Caki2 (cell line): Measurements from ENCODE around the gene ZDHHC14. TPM values are rescaled to one million over a fixed set of nuclear protein-coding genes. Genes with fewer than 3 reads are reported as not detected.
"Not testable (repeated sequence)": the region's sequence is repeated elsewhere in the genome, so short reads cannot be mapped to it uniquely, and the experiment has no call there.

Source experiments
- DNase-seq: peaks from one replicate; pipeline ENCODE4 v3.0.0-alpha.2; 2015; ENCODE audit warnings: low read depth
- in situ Hi-C: cut with HindIII; loops from 2 replicates; pipeline ENCODE4 v1.10.0; 2016; ENCODE audit warnings: low sequenced_read_pairs, low pct_unique_long_range_greater_than_20kb, mixed read lengths
- total RNA-seq: library from RNA; depleted of rRNA; stranded (reverse); fragments of >200 nt; shearing (Covaris generic); gene quantifications from 2 replicates; pipeline ENCODE4 v1.2.3, GENCODE V29; 2014; ENCODE audit warnings: low replicate concordance

The ZDHHC14 gene
- total RNA-seq, 1 experiment from 2014 or later: 9.8 TPM

DNA sequence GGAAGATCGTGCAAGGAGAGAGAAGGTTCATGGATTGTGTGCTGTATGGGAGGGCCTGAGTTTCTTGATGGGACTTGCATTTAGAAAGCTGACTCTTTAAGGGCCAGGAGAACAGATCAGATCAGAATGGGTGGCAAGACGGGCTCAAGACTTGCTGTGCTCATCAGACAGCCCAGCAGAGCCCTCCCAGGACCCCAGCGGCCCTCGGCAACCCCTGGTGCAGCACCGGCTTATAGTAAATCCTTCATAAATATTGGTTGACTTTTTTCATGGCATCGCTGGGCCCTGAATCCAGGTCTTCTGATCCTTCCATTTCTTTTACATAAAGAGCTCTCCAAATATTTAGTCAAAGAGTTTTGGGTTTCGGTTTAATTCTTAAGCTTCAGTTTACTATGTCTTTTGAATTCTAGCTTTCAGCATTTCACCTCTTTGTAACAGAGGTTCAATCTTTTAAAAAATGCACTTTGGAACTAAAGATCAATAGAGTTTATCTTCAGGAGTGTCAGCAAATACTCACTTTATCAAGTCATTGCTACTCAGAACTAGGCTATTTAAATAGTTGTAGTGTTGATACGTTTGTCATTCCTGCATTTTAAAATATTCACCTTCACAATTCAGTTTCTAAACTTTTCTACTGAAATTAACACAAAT lies 205.6 kb downstream of the ZDHHC14 start:
- in situ Hi-C loops: no loop called here
- no peak for DNase-seq

DNA sequence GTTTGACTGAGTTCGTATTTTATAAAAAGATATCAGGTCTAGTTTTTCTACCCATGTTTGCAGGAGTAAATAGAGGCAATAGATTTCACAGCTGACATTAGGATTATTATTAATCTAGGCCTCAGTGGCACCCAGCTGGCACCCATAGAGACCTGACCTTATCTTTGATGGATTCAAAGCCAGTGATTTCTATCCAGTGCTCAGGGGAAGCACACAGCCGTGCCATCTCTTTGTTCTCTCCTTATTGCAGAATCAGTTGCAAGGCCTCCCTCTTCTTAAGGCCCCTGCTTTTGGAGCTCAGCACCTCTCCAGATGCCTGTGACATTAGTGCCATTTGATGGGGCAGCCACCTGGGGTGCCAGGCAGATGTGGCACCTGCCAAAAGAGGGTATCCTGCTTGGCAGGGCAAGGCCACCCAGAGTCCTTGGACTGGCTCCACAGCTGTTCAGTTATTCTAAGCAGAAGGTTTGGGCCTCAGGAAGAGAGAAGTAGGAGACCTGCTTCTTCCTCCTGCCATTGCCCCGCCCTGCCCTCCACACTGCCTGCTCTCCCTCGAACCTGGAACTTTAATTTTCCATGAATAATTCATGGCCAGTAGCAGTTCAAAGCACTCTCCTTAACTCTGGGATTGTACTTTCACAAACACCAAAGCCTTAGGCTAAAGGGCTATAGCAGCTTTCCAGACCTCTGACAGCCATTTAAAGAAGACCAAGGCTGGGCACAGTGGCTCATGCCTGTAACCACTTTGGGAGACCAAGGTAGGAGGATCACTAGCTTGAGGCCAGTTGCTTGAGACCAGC lies 206.3 kb downstream of the ZDHHC14 start:
- DNase-seq: no peak
- in situ Hi-C loops: no loop called here

DNA sequence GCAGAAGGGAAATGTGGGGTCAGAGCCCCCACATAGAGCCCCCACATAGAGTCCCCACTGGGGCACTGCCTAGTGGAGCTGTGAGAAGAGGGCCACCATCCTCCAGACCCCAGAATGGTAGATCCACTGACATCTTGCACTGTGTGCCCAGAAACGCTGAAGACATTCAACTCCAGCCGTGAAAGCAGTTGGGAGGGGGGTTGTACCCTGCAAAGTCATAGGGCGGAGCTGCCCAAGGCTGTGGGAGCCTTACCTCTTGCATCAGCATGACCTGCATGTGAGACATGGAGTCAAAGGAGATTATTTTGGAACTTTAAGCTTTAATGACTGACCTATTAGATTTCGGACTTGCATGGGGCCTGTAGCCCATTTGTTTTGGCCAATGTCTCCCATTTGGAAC lies 209.7 kb downstream of the ZDHHC14 start:
- DNase-seq, in situ Hi-C loops: not testable (repeated sequence)

DNA sequence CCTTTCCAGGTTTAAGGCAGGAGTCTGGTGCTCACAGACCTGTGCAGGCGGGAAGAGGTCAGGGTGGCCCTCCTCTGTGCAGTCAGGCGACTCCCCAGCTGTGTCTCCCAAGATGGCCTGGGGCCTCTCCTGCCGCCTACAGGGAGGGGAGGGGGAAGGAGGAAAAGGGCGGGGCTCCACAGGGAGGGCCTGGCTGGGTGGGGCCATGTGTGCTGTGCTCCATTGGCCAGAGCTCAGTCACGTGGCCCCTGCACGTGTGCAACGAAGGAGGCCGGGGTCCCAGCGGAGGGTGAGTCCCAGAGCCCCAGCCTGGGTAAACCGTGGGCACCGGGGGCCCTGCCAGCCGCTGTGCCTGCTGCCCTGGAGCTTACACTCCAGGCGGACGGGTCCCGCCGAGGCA lies 211.6 kb downstream of the ZDHHC14 start:
- in situ Hi-C loops: no loop called here
- no peak for DNase-seq

DNA sequence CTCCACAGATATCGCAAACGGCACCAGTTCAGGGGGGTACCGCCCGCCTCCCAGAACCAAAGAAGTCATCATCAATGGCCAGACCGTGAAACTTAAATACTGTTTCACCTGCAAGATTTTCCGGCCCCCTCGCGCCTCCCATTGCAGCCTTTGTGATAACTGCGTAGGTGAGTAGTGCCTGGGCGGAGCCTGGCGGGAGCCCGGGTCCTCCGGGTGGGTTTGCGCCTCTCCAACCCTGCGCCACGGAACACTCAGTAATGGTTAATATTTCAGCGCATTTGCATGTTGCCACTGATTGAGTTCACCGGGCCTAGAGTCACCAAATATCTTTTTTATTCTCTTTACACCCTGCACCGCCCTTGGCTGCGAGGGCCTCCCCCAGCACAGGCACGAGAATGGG lies 212.0 kb downstream of the ZDHHC14 start:
- in situ Hi-C loops: no loop called here

DNA sequence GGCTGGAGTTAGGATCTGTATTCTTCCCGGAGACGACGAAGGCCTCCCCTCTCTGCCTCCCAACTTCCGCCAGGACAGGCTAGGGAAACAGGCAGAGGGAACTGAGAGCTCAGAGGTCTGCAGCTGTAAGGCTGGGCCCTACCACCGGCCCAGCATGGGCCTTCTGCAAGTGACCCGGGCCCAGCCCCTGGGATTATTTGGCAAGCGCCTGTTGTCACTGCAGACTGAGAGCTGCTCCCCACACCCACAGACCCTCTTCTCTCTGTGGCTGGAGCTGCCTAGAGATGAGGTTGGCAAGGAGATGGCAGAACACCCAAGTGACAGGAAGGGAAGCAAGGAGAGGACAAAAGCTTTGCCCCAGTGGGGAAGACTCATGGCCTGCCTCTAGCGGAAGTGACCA lies 212.6 kb downstream of the ZDHHC14 start:
- in situ Hi-C loops: no loop called here
- no peak for DNase-seq

More for the DNA sequence above, 212.0 kb downstream of the ZDHHC14 start:
- no peak for DNase-seq

DNA sequence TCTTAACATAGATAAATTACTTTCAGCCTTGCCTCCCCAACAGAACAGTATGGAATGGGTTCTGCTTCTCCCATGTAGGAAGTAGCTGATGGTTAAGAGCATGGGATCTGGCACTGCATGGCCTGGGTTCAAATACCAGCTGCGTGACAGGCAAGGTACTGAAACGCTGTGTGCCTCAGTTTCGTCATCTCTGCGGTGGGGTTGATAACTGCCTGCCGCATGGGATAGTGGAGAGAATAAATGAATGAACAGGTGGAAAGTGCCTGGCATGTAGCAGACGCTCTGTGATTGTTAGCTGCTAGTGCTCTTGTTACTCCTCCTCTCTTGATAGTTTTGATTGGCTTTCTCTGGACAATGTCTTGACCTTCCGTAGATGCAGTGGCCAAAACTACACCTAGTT lies 213.3 kb downstream of the ZDHHC14 start:
- no peak for DNase-seq
- in situ Hi-C loops: no loop called here

DNA sequence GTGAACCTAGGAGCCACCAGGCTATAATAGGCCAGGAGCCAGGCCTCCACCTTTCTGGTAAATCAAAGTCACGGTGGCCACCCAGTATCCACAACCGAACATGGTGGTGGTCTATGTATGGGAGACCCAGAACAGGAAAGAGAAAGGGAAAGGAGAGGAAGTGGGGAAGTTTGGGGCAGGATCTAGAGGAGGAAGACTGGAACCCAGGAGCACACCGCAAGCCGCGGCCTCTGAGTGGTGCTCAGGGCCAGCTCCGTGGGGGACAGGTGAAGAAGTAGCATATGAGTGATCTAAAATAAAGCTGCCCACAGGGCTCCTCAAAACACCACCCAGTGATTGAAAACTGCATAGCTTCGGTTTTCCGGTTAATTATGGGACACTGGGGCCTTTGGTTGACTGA lies 214.8 kb downstream of the ZDHHC14 start:
- in situ Hi-C loops: no loop called here
- DNase-seq: no peak

DNA sequence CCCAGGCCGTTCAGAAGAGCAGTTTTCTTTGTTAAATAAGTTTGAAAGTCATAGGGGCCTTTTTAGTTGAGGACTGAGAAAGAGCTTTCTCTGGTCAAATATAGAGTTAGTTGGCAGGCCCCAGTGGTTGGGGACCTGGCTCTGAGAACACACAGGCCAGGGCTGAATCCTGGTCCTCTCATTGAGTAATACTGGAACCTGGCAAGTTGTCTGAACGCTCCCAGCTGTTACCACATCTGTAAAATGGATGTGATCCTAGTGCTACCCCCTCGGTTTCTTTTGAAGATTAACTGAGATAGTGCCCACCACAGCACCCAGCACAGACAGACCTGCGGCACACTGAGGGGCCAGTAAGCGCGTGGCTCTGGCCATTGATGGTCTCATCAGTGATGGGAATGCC lies 215.5 kb downstream of the ZDHHC14 start:
- in situ Hi-C loops: no loop called here
- no peak for DNase-seq

DNA sequence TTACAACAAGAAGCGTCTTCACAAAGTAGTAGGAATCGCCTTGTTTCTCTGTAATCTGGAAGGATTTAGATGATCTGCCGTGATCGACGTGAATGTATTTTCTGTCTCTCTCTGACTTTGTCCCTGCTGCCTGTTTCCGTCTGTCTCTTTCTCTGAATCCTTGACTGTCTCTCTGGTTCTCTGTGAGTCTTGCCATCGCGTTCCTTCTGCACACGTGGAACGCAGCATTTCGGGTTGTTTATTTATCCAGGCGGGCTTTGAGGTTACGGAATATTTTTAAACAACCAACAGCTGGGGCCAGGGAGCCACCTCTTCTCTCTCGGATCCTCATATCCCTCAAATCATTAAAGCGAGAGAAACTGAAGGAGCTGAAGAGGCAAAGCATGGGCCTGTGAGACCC lies 215.9 kb downstream of the ZDHHC14 start:
- no peak for DNase-seq
- in situ Hi-C loops: no loop called here

DNA sequence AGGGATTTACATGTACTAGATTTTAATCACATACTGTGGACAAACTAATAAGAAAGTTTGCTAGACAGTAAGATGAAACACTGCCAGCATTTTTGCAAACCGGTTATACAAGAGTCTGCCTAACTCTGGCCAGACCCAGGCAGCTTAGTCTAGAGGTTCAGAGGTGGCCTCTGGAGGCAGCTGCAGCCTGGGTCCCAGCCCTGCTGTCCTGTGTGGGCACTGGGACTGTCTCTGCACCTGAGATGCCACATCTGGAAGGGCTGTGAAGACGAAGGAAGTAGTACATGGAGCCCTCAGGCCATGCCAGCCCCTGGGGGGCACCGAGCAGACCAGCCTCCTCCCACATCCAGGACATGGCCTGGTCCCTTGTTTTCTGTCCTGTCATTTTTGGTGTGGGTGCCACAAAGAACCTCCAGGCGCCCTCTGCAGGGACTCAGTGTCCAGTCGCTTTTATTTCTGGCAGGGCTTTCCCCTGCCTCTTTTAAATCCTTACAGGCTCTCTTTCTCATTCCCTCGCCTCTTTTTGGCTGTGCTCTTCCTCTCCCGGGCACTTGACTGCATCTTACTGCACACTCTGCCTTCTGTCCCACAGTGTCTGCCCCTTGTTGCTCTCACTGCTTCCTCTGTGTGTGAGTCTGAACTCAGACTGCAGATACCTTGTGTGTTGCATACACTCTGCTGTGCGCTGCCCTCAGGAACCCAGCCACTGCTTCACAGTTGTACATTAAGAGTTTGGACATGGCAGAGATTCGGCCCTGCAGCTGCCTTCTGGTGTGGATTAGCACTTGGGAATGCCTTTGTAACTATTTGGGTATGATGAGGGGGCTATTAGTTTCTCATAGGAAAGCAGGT lies 216.7 kb downstream of the ZDHHC14 start:
- in situ Hi-C loops: no loop called here
- peak; percentile 30 for DNase-seq

DNA sequence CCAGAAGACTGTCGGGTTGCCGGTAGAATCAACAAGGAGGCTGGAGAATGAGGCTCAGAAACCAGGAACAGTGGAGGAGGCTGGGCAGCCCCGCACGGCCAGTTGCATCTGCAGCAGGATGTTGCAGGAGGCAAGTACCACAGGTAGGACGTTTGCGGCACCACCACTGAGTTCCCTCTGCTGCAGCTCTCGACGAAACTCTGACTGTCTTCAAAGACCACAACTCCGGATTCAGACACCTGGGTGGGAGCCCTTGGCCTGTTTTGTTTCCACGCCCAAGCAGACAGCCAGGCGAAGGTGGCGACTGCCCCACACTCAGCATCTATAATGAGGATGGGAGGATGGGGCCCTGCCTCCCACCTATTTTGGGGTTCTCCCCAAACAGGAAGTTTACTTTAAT lies 218.2 kb downstream of the ZDHHC14 start:
- no peak for DNase-seq

DNA sequence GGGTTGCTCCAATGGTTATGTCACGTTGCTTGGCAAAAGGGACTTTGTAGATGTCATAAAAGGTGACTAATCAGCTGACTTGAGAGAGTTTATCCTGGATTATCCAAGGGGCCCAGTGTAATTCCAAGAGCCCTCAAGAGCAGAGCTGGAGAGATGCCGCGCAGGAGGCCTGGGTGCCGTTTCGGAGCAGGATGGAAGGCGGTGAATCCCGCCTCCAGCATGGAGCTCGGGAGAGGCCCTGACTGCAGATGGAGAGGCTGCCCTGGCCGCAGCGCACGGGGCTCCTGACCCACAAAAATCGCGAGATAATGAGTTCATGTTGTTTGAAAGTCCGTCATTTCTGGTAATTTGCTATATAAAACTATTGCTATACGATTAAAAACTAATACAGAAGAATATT lies 219.8 kb downstream of the ZDHHC14 start:
- in situ Hi-C loops: no loop called here
- DNase-seq: no peak

More for the DNA sequence above, 218.2 kb downstream of the ZDHHC14 start:
- in situ Hi-C loops: no loop called here

DNA sequence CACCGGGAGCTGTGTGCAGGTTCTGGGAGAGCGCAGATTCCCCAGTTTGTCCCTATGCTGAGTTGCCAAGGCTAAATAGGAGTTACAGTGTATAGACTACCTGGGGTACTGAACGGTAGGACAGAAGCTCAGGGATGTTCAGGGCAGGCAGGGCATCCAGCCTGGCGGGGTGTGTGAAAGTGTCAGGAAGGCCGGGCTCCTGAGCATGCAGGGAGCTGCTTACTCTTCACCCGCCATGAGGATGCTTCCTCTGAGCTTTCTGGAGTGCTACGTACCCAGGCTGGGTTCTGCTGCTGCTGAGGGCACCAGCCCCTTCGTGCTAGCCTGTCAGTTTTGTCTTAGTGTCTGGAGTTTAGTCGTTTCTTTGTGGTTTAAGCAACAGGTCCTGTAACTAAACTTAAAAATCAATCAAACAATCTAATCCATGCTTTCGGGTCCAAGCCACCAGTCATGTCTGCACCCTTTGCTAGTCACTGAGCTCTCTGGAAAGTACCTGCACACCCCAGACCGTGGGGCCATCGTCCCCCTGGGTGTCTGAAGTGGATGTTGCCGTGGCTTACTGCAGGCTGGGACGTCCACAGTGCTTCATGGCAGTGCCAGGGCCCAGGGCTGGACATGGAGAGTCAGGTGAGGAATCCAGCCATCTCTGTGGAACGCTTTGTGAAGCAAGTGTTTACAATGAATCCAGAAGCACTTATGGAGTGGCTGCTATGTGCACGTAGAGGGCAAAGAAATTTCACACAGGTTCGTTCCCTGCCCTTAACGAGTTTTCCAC lies 221.7 kb downstream of the ZDHHC14 start:
- in situ Hi-C loops: no loop called here
- DNase-seq: no peak

DNA sequence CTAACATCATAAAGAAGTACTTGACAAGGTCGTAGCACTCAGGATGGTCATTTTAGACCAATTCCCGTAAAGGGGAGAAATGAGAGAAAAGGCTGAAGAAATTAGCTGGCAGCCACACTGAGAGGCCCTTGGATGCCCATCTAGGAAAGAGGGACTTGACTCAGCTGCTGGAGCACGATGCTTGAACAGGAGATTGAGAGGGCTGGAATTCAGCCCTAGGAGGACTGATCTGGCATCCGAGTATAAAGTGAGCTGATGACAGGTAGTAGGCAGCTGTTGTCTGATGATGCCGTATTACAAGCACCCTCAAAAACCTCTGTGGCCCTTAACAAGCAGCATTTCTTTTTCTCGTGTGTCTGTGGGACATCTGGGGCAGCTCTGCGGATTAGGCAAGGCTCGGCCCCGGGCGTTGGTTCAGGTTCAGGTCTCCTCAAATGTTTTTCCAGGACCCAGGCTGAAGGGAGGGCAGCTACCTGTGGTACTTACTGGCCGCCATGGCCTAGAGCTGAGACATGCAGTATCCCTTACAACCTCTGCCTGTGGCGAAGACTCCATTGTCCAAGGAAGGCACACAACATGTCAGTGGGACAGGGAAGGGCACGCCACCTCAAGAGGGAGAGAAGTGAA lies 222.4 kb downstream of the ZDHHC14 start:
- no peak for DNase-seq
- in situ Hi-C loops: no loop called here

DNA sequence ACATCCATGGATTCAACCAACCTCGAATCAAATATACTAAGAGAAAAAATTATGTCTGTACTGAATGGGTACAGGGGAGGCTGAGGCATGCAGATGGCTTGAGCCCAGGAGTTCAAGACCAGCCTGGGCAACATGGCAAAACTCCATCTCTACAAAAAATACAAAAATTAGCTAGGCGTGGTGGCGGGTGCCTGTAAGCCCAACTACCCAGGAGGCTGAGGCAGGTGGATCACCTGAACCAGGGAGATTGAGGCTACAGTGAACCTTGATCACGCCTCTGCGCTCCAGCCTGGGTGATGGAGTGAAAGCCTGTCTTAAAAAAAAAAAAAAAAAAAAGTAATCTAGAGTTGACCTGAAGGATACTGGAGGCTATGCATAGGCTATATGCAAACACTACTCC lies 223.0 kb downstream of the ZDHHC14 start:
- in situ Hi-C loops: no loop called here

DNA sequence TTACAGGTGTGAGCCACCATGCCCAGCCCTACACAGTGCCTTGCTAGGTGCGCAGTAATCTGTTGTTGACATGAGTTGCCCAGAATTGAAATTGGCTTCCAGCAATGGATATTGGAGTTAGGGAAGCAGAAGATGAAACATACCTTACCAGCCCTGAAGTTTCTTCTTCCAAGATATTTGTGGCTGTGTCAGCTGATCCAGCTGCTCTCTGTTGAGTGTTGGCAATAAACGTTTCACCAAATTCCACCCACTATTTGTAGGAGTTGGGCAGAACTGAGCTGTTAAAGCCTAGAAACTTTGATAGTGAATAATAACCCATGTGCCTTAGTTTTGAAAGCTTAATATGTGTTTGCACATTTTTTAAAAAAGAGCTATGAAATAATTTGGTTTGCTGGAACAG lies 223.8 kb downstream of the ZDHHC14 start:
- in situ Hi-C loops: no loop called here
- no peak for DNase-seq

More for the DNA sequence above, 223.0 kb downstream of the ZDHHC14 start:
- no peak for DNase-seq

DNA sequence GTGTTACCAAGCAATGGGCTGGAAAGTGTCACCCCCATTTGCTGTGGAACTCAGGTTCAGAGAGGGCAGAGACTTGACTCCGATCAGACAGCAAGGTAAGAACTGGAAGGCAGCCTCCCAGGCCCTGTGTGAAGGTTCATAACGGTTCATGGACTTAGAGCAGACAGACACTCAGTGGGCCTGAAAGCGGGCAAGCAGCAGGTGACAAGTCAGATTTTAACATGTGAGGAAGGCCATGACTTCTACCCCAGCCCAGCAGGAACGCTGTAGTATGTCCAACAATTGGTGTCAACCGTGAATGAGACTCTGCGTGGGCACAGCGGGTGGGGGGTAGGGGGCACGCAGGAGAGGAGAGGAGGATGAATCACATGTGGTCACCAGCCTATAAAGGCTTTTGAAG lies 224.5 kb downstream of the ZDHHC14 start:
- DNase-seq: no peak
- in situ Hi-C loops: no loop called here
